Measurements from ENCODE around the gene HMCN2. TPM values are rescaled to one million over a fixed set of nuclear protein-coding genes. Genes with fewer than 3 reads are reported as not detected.

Gene HMCN2
- total RNA-seq, 2 experiments from 2014 or later: not detected

DNA sequence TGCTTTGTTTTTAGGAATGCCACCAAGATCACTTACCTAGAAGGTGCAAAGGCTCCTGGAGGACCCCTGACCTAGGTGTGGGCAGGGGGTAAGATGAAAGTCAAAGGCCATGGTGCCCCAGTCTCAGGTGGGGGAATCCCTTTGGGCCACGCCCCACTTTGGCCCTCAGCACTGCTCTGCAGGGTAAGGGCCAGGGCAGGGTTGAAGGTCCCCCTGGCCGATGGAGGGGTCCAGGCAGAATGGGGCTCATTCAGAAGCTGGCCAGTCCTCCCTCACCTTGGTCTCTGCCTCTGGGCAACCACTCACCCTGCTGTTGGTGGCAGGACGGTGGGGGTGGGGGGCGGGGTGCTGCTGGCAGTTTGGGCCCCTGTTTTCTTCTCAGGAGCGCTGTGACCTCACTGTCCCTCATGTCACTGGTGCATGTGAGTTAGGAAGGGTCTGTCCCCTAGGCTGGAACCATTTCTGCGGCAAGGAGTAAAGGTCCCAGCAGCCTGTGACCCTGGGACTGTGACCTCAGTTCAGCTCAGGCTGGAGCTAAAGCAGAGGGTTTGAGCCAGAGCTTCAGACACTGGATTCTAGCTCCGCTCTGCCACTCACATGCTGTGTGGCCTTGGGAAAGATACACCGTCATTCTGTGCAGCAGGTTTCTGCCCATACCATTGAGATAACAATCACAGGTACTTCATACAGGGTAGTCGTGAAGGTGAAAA lies 177.3 kb downstream of the HMCN2 start:
- Mint-ChIP-seq H3K36me3 (ENCODE audit: low read depth) (no peaks in the 10 kb centered on the region), H3K4me1 (peaks cover 5% of the 10 kb centered on the region), H3K27ac (no peak overlapping the region), H3K27me3 (peaks cover 26% of the 10 kb centered on the region), H3K9me3 (peaks cover 11% of the 10 kb centered on the region), H3K4me3 (no peak overlapping the region)
- no peak for DNase-seq
- ChIA-PET POLR2A (no interaction called here), CTCF (interaction anchor here (1.2 kb wide), 1 partner anchor 240 kb away, joined by 3 read pairs; no protein-coding TSS in a partner anchor)

DNA sequence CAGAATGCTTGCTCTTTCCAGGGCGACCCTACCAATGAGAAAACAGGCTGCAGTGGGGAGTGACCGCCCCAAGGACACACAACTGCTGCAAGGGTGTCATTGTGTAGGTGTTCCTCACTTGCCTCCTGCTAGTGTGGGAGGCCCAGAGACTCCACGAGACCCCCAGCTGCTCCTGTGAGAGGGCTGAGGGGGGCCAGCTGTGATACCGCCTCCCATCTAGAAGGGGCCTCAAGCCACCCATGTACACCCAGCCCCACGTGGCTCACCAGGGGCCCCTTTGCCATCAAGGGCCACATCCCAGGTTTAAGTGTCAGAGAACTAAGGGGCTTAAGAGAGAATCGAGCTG lies 177.9 kb downstream of the HMCN2 start:
- no peaks in the 10 kb centered on the region for H3K36me3 Mint-ChIP-seq (ENCODE audit: low read depth)
- ChIA-PET POLR2A (no interaction called here), CTCF (interaction anchor here (1.2 kb wide), 1 partner anchor 239 kb away, joined by 3 read pairs; no protein-coding TSS in a partner anchor)
- H3K9me3 Mint-ChIP-seq: peaks cover 11% of the 10 kb centered on the region
- no peak for DNase-seq
- H3K27ac Mint-ChIP-seq: no peak overlapping the region
- H3K27me3 Mint-ChIP-seq: peaks cover 26% of the 10 kb centered on the region
- H3K4me3 Mint-ChIP-seq: no peak overlapping the region
- peaks cover 10% of the 10 kb centered on the region for H3K4me1 Mint-ChIP-seq

DNA sequence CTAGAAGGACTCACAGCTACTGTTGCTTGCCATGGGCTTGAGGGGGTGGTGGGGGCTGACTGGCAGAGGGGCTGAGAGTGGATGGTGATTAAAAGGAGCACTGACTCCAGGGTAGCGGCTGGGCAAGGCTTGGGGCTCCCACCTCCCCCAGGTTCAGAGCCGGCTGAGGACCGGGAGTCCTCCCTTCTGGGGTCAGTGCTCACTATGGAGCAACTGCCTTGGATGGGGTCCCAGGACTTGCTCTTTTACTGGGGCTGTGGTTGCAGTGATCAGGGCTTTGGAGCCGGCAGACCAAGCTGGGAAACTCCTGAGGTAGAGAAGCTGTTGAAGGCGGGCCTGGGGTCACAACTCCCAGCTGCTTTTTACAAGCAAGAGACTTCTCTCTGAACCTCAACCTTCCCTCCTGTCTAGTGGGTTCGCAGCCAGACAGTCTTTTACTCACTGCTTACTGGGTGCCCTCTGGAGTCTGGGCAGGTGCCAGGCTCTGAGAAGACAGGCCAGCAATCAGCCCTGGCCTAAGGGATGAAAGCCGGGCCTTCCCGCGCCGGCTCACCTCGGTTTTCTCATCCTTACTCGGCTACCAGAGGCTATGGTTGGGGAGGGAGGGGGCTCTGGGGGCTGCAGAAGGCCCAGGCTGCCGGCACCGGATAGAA lies 178.4 kb downstream of the HMCN2 start:
- Mint-ChIP-seq H3K4me3 (no peak overlapping the region), H3K9me3 (peaks cover 11% of the 10 kb centered on the region), H3K27ac (no peak overlapping the region), H3K4me1 (peaks cover 11% of the 10 kb centered on the region), H3K27me3 (peaks cover 26% of the 10 kb centered on the region), H3K36me3 (ENCODE audit: low read depth) (no peaks in the 10 kb centered on the region)
- no peak for DNase-seq
- CTCF ChIA-PET: interaction anchor here (1.2 kb wide), 1 partner anchor 239 kb away, joined by 3 read pairs; no protein-coding TSS in a partner anchor
- POLR2A ChIA-PET: no interaction called here

DNA sequence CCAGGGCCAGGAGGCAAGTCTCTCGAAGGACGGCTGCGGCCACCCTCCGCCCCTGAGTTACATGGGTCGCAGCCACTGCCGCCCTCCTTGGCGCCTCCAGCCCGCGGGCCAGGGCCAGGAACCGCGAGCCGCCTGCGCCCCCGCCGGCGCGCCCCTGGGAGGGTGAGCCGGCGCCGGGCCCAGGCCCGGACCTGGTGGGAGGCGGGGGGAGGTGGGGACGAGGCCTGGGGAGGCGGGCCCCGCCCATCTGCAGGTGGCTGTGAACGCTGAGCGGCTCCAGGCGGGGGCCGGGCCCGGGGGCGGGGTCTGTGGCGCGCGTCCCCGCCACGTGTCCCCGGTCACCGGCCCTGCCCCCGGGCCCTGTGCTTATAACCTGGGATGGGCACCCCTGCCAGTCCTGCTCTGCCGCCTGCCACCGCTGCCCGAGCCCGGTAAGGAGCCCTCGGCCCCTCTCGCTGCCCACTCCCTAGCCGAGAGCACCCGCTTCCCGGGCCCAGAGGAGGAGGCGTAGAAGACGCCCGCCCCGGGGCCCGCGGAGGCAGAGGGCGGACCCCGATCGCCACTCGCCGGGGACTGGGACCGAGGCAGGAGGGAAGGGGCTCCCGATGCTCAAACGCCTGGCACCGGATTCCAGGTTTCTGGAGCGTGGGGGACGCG lies 179.1 kb downstream of the HMCN2 start, which contains the start of gene ASS1:
Gene ASS1 (plus strand): TSS at position 397 of the 657 bp plus-strand sequence. CDS start 7,268 bp downstream, outside the sequence.
- peak; percentile 43 for DNase-seq
- Mint-ChIP-seq H3K4me3 (no peak within 1 kb of the TSS), H3K27me3 (peaks cover 24% of the 10 kb centered on the region), H3K27ac (no peak within 1 kb of the TSS), H3K4me1 (peaks cover 11% of the 10 kb centered on the region), H3K36me3 (ENCODE audit: low read depth) (no peaks in the 10 kb centered on the region), H3K9me3 (peaks cover 11% of the 10 kb centered on the region)
- ChIA-PET CTCF (no interaction called here), POLR2A (no interaction called here)

DNA sequence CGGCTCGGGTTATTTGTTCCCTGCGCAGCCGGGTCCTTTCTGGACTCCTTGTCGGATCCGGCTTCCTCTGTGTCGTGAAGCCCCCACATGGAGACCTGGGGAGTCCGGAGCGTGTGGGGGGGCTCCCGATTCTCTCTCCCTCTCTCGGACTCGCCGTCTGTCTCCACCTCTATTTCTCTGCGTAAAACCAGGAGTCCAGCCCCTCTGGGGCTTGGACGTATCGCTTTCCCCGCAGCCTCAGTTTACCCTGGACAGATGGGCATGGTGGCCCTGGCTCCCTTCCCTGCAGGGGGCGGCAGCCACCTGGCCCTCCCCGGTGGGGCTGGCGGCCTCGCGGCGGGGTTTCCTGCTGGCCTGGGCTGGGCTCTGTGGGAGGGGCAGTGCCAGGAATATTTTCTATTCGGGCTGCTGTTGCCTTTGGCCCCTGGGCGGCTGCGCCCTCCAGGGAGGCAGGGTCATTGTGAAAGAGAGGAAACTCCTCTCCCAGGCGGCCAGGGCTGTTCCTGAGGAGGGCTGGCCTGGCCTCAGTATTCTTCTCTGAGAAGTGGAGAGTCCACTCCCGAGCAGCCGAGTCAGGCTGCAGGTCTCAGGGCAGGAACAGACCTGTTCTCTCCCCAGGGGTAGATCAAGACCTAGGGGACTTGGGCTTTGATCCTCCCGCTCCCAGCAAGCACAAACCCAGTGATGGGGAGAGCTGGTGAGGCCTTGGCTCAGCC lies 179.9 kb downstream of the HMCN2 start:
- CTCF ChIA-PET: interaction anchor here (1.5 kb wide), 1 partner anchor 15 kb away, joined by 4 read pairs; no protein-coding TSS in a partner anchor
- peaks cover 11% of the 10 kb centered on the region for H3K9me3 Mint-ChIP-seq
- no peak for DNase-seq
- H3K27ac Mint-ChIP-seq: no peak overlapping the region
- H3K36me3 Mint-ChIP-seq (ENCODE audit: low read depth): no peaks in the 10 kb centered on the region
- peaks cover 24% of the 10 kb centered on the region for H3K27me3 Mint-ChIP-seq
- POLR2A ChIA-PET: no interaction called here
- H3K4me1 Mint-ChIP-seq: peaks cover 11% of the 10 kb centered on the region
- H3K4me3 Mint-ChIP-seq: no peak overlapping the region

DNA sequence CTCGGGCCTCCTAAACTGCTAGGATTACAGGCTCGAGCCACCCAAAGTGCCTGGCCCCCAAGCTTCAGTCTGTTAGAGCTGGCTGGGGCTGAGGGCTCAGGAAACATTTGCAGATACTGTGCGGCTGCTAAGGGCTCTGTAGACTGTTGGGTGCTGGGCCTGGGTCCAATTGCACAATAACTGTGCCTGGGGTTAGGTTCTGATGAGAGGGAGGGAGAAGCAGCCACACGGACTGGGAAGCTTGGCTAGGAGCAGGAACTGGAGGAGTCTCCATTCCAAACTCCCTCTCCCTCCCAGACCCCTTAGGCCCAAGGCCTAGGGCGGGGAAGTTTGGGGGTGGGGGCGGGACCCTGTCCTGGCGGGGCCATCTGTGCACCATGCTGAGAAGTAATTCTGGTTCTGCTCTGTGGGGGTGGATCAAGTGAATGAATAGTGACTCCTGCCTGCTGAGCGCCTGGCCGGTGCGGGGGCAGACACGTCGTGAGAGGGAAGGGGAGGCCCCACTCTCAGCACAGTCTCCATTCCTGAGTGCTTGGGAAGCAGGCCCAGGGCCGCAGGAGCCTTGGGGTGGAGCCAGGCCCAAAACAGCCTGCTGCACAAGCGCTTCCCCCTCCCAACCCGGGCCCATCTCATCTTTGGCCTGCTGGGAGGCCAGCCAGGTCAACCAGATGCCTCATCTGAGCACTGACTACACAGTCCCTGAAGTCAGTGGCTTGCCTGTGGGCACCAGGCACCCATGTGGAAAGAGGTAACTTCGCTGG lies 180.7 kb downstream of the HMCN2 start:
- no peaks in the 10 kb centered on the region for H3K36me3 Mint-ChIP-seq (ENCODE audit: low read depth)
- H3K4me1 Mint-ChIP-seq: peaks cover 11% of the 10 kb centered on the region
- ChIA-PET CTCF (interaction anchor here (1.3 to 1.5 kb wide), 2 partner anchors 14 to 416 kb away, joined by 4 read pairs; no protein-coding TSS in a partner anchor), POLR2A (no interaction called here)
- H3K4me3 Mint-ChIP-seq: peak overlapping the region; percentile 50
- no peak for DNase-seq
- no peak overlapping the region for H3K27ac Mint-ChIP-seq
- H3K27me3 Mint-ChIP-seq: peaks cover 23% of the 10 kb centered on the region
- H3K9me3 Mint-ChIP-seq: peaks cover 10% of the 10 kb centered on the region

DNA sequence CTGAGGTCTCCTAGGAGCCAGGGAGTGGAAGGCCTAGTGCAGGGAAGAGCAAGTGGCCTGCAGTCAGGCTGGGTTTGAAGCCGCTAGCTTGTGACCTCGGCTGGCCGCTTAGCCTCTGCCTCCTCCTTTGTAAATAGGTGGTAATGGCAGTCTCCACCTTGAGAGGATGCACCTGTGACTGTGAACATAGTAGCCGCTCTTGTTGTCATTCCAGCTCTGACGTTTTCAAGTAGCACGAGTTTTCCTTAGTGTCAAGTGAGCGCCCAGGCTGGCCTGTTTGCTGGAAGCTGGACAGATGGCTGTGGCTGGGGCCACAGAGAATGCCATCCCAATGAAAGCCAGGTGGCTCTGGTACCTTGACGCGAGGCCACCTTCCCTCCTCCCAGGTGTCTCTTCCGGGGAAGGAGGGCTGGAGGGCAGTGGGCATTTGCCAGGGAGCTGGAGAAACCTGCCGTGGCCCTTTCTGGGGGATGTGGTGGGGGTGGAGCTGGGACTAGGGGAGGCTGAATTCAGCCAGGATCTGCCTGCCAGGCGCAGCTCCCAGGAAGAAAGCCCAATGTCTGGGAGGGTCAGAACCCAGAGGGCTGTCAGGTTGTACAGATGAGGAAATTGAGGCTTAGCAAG lies 181.7 kb downstream of the HMCN2 start:
- H3K27ac Mint-ChIP-seq: peak overlapping the region; percentile 46
- no peak overlapping the region for H3K4me3 Mint-ChIP-seq
- peaks cover 14% of the 10 kb centered on the region for H3K4me1 Mint-ChIP-seq

DNA sequence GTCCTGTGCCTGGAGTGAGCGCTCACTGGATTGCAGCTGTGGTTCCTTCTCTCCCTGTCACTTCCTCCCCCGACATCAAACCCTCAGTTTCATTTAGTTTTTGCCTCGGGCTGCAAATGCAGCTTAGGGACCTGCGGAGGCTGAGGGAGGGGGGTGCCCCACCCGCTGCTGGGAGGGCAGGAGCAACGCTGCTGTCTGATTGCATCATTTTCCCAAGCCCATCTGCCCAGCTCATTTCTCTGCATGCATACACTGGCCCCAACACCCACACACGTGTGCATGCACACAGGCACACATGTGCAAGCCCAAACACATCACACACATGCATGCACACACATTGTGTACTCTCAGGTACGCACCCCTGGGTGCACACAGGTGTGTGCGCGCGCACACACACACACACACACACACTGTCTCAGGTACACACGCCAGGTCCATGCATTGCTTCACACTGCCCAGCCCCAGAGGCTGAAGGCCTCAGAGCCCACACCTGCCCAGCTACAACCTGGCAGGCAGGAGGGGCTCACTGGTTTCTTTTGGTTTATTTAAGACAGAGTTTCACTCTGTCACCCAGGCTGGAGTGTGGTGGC lies 182.6 kb downstream of the HMCN2 start:
- POLR2A ChIA-PET: interaction anchor here (0.6 kb wide), 1 partner anchor 818 kb away, joined by 3 read pairs; no protein-coding TSS in a partner anchor
- CTCF ChIA-PET: interaction anchor here (0.5 to 1.3 kb wide), 3 partner anchors 9 to 414 kb away, joined by 3 to 4 read pairs (median 4); no protein-coding TSS in a partner anchor
- Mint-ChIP-seq H3K9me3 (no peaks in the 10 kb centered on the region), H3K36me3 (ENCODE audit: low read depth) (no peaks in the 10 kb centered on the region), H3K27me3 (peaks cover 21% of the 10 kb centered on the region), H3K27ac (no peak overlapping the region), H3K4me1 (peaks cover 14% of the 10 kb centered on the region), H3K4me3 (no peak overlapping the region)
- DNase-seq: no peak

More for the DNA sequence above, 181.7 kb downstream of the HMCN2 start:
- H3K36me3 Mint-ChIP-seq (ENCODE audit: low read depth): no peaks in the 10 kb centered on the region
- peaks cover 22% of the 10 kb centered on the region for H3K27me3 Mint-ChIP-seq
- POLR2A ChIA-PET: interaction anchor here (0.6 kb wide), 1 partner anchor 817 kb away, joined by 3 read pairs; no protein-coding TSS in a partner anchor
- no peak for DNase-seq
- CTCF ChIA-PET: interaction anchor here (0.5 to 1.3 kb wide), 2 partner anchors 29 to 415 kb away, joined by 3 to 4 read pairs; no protein-coding TSS in a partner anchor
- peaks cover under 1% of the 10 kb centered on the region for H3K9me3 Mint-ChIP-seq

DNA sequence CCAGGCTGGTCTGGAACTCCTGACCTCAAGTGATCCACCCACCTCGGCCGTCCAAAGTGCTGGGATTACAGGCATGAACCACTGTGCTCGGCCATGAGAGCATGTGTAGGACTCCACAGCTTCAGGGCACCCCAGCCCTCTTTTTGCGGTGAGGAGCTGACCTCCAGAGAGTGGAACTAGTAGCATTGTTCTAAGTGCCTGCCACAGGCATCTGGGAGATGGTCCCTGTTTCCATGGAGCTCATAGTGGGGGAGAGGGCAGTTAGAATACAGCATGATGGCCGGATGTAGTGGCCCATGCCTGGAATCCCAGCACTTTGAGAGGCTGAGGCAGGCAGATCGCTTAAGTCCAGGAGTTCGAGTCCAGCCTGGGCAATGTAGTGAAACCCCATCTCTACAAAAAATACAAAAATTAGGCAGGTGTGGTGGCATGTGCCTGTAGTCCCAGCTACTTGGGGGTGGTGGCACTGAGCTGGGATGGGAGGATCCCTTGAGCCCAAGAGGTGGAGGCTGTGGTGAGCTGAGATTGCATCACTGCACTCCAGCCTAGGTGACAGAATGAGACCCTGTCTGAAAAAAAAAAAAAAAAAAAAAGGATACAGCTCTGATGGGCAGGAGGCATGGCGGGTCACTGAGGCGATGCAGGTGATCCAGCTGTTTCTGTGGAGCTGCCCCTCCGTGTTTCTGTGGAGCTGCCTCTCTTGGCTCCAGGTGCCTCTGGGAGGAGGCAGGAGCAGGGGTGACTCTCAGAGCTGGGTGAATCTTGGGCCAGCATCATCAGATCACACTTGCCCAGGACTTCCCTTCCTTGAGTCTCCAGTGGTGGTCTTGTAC lies 183.4 kb downstream of the HMCN2 start:
- H3K4me1 Mint-ChIP-seq: peaks cover 14% of the 10 kb centered on the region
- no peak overlapping the region for H3K27ac Mint-ChIP-seq
- H3K27me3 Mint-ChIP-seq: peaks cover 15% of the 10 kb centered on the region
- H3K9me3 Mint-ChIP-seq: no peaks in the 10 kb centered on the region
- DNase-seq: no peak
- ChIA-PET CTCF (interaction anchor here (0.6 to 2.2 kb wide), 4 partner anchors 10 to 479 kb away, joined by 3 to 5 read pairs (median 4); no protein-coding TSS in a partner anchor), POLR2A (no interaction called here)
- no peak overlapping the region for H3K4me3 Mint-ChIP-seq
- no peaks in the 10 kb centered on the region for H3K36me3 Mint-ChIP-seq (ENCODE audit: low read depth)

DNA sequence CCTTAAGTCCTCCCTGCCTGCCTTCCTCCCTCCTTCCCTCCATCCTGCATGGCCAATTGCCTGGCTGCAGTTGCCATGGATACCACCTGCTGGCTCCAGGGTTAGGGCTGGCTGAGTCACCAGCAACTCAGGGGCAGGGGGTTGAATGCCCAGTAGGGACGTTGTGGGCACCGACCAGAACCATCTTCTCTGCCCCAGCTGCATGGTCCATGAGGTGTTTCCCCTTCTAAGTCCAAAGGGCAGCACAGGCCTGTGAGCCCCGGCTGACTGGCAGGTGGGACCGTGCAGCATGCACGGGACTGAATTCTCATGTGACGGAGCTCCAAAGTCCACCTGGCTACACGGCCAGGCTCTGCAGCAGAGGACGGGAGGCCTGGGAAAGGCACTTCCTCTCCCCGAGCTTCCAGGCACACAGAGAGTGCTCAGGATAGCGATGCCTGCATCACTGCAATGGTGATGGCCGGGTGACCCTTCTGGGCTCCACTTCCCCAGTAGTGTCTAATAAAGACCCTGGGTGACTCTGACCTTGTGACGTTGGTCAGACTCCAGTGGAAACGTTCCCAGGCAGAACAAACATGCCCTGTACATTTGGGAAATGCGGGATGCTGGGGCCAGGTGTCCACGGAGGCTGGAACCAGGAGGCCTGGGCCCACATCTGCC lies 184.9 kb downstream of the HMCN2 start:
- CTCF ChIA-PET: interaction anchor here (0.6 to 2.2 kb wide), 2 partner anchors 156 to 234 kb away, joined by 4 to 5 read pairs; no protein-coding TSS in a partner anchor
- Mint-ChIP-seq H3K4me1 (peaks cover 14% of the 10 kb centered on the region), H3K27me3 (peaks cover 11% of the 10 kb centered on the region), H3K27ac (no peak overlapping the region), H3K9me3 (no peaks in the 10 kb centered on the region), H3K36me3 (ENCODE audit: low read depth) (no peaks in the 10 kb centered on the region), H3K4me3 (no peak overlapping the region)
- POLR2A ChIA-PET: no interaction called here
- no peak for DNase-seq

Data from activated CD4-positive, alpha-beta T cell treated with anti-CD3 and anti-CD28 coated beads, Interleukin-2, amount 10 ng/mL, durations not matched to agents 7 days and 5 days (primary cell).